Testis (tissue), 3 donors: ENCODE data around the gene SHISA4. TPM values are rescaled to one million over a fixed set of nuclear protein-coding genes. Genes with fewer than 3 reads are reported as not detected.

Source experiments
- DNase-seq: peaks from one replicate; pipeline ENCODE4 v3.0.0-alpha.2; 2019
- H3K27ac ChIP-seq, 2 donors: fragments of 200-600 bp; sonication (generic); one replicate each; pipeline ENCODE4 v1.5.1; 2019
- H3K27me3 ChIP-seq: fragments of 200-600 bp; sonication (generic); one replicate; pipeline ENCODE4 v1.5.1; 2019
- H3K36me3 ChIP-seq: fragments of 200-600 bp; sonication (generic); one replicate; pipeline ENCODE4 v1.5.1; 2017; ENCODE audit warnings: low read depth; ENCODE audit errors: missing control alignments
- H3K4me1 ChIP-seq: fragments of 200-600 bp; sonication (generic); one replicate; pipeline ENCODE4 v1.5.1; 2019
- H3K4me3 ChIP-seq, 2 donors: fragments of 200-600 bp; sonication (generic); one replicate each; pipeline ENCODE4 v1.5.1; 2017 to 2019
- H3K9me3 ChIP-seq: fragments of 200-600 bp; sonication (generic); one replicate; pipeline ENCODE4 v1.5.1; 2017
- POLR2A ChIP-seq: fragments of 450-650 bp; IDR thresholded peaks from one replicate; pipeline ENCODE4 v1.6.1; 2017; ENCODE audit warnings: antibody characterized with exemption, mild to moderate bottlenecking, moderate library complexity
- WGBS, 2 donors: methylation state at CpG; one replicate each; pipeline ENCODE4 v1.1.5; 2018; 5-methylcytosine and 5-hydroxymethylcytosine counted together
- intact Hi-C: fragments of 100-400 bp; cut with DNase I; formaldehyde crosslinking; loops from one replicate; pipeline ENCODE4 v1.15.1; 2023; ENCODE audit warnings: low total_unique reads
- polyA plus RNA-seq: library from polyadenylated mRNA; stranded (reverse); fragments of 350-450 nt; fragmentation: Illumina TruSeq; extraction: RNeasy Lipid Tissue Mini Kit (QIAGEN cat#74804); gene quantifications from one replicate; pipeline ENCODE4 v1.2.3, GENCODE V29; 2014; ENCODE audit warnings: low read depth, low replicate concordance; ENCODE audit not compliant: insufficient read depth
- total RNA-seq, 2 donors: library from RNA; depleted of rRNA; stranded (reverse); fragments of >200 nt; gene quantifications; one replicate each; pipeline ENCODE4 v1.2.3, GENCODE V29; 2016
- TF ChIP-seq, protein P1 (sequence below), 3 experiments: fragments of 450-650 bp in 2 of 3; fragments of 200-600 bp in 1 of 3; sonication (generic) in 1 of 3; IDR thresholded peaks; one replicate each; pipeline ENCODE4 v1.5.1; 2016 to 2019; ENCODE audit warnings: antibody characterized with exemption in 3 of 3, mild to moderate bottlenecking in 2 of 3, moderate library complexity in 1 of 3

The SHISA4 gene
- total and polyA plus RNA-seq, 3 donors from 2014 or later: 32.6 to 48.0 (median 45.5) TPM

DNA sequence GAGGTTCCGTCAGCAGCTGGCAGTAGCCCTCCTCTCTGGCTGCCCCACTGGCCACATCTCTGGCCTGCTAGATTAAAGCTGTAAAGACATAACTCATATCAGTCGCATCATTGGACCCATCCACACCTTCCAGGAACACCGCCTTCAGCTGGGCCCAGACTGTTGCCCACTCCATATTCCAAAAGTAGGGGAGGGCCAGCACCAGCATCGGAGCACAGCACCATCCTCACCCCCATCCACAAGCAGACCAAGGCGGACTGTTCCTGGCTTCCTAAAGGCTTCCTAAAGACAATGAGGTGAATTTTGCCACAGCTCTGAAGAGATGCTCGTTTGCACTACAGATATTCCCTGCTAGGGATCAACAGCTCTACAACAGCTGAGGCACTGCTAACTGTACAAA lies 3.5 kb downstream of the SHISA4 start:
- no peak for DNase-seq
- 84 to 93% methylated on average over 6 of the region's 6 CpGs for WGBS, 2 donors
- Histone ChIP-seq H3K9me3 (no peaks in the 10 kb centered on the region), H3K4me1 (peaks cover 13% of the 10 kb centered on the region), H3K36me3 (no peaks in the 10 kb centered on the region), H3K27ac (no peak overlapping the region), H3K27me3 (no peaks in the 10 kb centered on the region), H3K4me3 (no peak overlapping the region)
- intact Hi-C loops: no loop called here
- TF ChIP-seq POLR2A: no peak
- TF ChIP-seq, protein P1, sequence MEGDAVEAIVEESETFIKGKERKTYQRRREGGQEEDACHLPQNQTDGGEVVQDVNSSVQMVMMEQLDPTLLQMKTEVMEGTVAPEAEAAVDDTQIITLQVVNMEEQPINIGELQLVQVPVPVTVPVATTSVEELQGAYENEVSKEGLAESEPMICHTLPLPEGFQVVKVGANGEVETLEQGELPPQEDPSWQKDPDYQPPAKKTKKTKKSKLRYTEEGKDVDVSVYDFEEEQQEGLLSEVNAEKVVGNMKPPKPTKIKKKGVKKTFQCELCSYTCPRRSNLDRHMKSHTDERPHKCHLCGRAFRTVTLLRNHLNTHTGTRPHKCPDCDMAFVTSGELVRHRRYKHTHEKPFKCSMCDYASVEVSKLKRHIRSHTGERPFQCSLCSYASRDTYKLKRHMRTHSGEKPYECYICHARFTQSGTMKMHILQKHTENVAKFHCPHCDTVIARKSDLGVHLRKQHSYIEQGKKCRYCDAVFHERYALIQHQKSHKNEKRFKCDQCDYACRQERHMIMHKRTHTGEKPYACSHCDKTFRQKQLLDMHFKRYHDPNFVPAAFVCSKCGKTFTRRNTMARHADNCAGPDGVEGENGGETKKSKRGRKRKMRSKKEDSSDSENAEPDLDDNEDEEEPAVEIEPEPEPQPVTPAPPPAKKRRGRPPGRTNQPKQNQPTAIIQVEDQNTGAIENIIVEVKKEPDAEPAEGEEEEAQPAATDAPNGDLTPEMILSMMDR (IDR thresholded peaks at IDR 0.05): no peak

DNA sequence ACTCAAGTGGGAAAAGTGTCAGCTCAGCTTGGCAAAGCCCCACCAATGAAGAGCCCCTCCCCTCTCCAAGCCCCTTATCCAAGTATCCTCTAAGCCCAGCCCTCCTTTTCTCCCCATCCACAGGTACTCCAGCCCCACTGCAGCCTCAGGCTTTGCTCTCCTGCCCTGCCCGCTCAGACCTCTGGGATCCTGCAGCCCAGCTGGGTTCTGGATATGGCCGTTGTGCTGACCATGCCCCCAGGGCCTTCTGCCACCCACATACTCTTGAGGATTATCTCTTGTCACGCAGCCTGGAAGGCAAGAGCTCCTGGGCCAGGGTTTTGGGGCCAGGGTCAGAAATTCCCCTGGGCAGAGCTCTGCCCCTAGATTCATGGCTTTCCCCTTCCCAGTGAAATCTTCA lies 4.7 kb downstream of the SHISA4 start:
- no peak for DNase-seq
- WGBS, 2 donors: 44 to 58% methylated on average over 3 of the region's 3 CpGs
- Histone ChIP-seq H3K36me3 (no peaks in the 10 kb centered on the region), H3K9me3 (no peaks in the 10 kb centered on the region), H3K27ac (peak overlapping the region in 1 of 2 donors; percentile 9), H3K4me1 (peaks cover 9% of the 10 kb centered on the region), H3K27me3 (no peaks in the 10 kb centered on the region), H3K4me3 (no peak overlapping the region)
- intact Hi-C loops: no loop called here
- no peak for TF ChIP-seq POLR2A
- TF ChIP-seq, protein P1 (IDR thresholded peaks at IDR 0.05): no peak

DNA sequence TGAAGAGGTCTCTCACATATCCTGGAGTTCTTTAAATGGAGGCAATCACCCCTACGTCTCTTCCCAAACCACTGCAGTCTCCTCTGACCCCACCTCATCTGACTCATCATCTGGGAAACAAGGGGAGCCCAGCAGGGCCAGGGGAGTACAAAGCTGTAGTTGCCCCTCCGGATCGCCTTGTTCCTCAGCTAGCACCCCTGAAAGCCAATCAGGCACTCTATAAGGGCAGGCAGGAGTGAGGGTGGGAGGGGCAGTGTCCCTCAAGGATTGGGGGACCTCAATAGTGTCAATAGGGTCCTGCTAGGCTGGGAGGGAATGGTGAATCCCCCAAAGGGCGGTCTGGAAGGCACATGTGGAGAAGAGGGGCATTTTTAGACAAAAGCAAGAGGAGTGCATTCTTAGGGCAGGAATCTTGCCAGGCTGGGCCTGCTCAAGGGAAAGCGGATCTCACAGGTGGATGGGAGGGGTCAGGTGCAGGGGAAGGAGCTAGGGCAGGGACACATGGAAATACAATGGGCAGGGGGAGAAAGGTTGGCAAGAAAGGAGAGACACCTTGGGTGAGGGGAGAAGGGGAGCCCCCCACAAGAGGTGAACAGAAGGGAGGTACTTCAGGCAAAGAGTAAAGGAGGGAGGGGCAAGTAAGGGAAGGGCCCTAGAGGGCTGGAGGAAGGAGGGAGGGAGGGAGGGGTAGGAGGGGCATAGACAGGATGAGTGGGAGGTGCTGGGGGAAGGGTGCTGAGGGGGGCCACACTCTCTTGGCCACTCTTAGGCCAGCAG lies 5.8 kb downstream of the SHISA4 start:
- Histone ChIP-seq H3K9me3 (no peaks in the 10 kb centered on the region), H3K36me3 (no peaks in the 10 kb centered on the region), H3K27ac (no peak overlapping the region), H3K4me1 (peaks cover 6% of the 10 kb centered on the region), H3K4me3 (no peak overlapping the region), H3K27me3 (no peaks in the 10 kb centered on the region)
- no peak for DNase-seq
- TF ChIP-seq, protein P1 (IDR thresholded peaks at IDR 0.05): no peak
- no peak for TF ChIP-seq POLR2A
- 83 to 93% methylated on average over 5 of the region's 5 CpGs for WGBS, 2 donors
- intact Hi-C loops: loop anchor here (5.0 kb wide), 1 partner anchor 58 kb away; no protein-coding TSS in a partner anchor

DNA sequence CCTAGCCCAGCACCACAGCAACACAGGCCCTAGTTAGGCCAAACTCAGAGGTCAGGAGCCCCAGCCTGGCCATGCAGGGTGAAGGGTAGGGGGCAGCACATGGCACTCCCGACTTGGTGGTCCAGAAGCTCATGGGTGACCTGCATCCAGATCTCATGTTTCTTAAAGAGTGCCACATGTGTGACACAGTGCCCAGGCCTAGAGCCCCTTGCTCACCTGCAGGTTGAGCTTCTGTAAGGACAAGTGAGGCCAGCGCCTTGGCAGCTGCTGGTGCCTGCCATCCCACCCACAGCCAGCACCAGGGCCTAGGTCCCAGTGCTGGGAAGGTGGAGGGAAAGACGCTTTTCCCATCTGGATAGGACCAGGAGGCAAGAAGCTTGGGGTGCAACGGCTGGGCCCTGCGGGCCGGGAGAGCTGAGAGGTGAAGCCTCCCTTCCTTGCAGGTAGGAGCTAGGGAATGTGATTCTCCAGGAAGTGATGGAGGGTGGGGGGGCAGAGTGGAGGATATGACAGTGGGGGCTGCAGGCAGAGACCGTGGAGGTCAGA lies 6.5 kb downstream of the SHISA4 start:
- no peaks in the 10 kb centered on the region for H3K27me3 ChIP-seq
- no peak overlapping the region for H3K27ac ChIP-seq
- intact Hi-C loops: loop anchor here (5.0 kb wide), 1 partner anchor 57 kb away; no protein-coding TSS in a partner anchor
- DNase-seq: no peak
- H3K4me3 ChIP-seq: no peak overlapping the region
- H3K9me3 ChIP-seq: no peaks in the 10 kb centered on the region
- no peaks in the 10 kb centered on the region for H3K4me1 ChIP-seq
- no peaks in the 10 kb centered on the region for H3K36me3 ChIP-seq
- 79 to 83% methylated on average over 5 to 7 of the region's 7 CpGs for WGBS, 2 donors
- TF ChIP-seq, protein P1 (IDR thresholded peaks at IDR 0.05): no peak
- TF ChIP-seq POLR2A: no peak
